Thoracic aorta (tissue), 2 donors: ENCODE results near the gene ATP13A3. TPM values are rescaled to one million over a fixed set of nuclear protein-coding genes. Genes with fewer than 3 reads are reported as not detected.

ENCODE experiments used
- ATAC-seq: fragments of 150-250 bp; one replicate; pipeline ENCODE4 v1.8.0; 2017; ENCODE audit warnings: low read depth; ENCODE audit not compliant: insufficient number of reproducible peaks, low FRiP score
- DNase-seq: peaks from one replicate; pipeline ENCODE4 v3.0.0-alpha.2; 2020; ENCODE audit warnings: low spot score
- H3K27ac ChIP-seq, 2 donors: fragments of 200-600 bp; sonication (generic); 1 replicate in 1 of 2; 2 replicates in 1 of 2; pipeline ENCODE4 v1.5.1; 2016; ENCODE audit warnings: mild to moderate bottlenecking in 2 of 2, moderate library complexity in 2 of 2
- H3K27me3 ChIP-seq: fragments of 200-600 bp; sonication (generic); replicated peaks from 2 replicates; pipeline ENCODE4 v1.6.0; 2016; ENCODE audit warnings: mild to moderate bottlenecking; ENCODE audit not compliant: insufficient read depth
- H3K36me3 ChIP-seq: fragments of 200-600 bp; sonication (generic); one replicate; pipeline ENCODE4 v1.5.1; 2016
- H3K4me1 ChIP-seq, 2 donors: fragments of 200-600 bp; sonication (generic); 1 replicate in 1 of 2; 2 replicates in 1 of 2; pipeline versions ENCODE4 v1.5.1 to v1.6.0; 2016; ENCODE audit warnings: low read depth in 2 of 2, mild to moderate bottlenecking in 1 of 2; ENCODE audit not compliant: control insufficient read depth in 1 of 2
- H3K4me3 ChIP-seq: fragments of 200-600 bp; sonication (generic); 2 replicates; pipeline ENCODE4 v1.5.1; 2016; ENCODE audit warnings: mild to moderate bottlenecking
- H3K9me3 ChIP-seq: fragments of 200-600 bp; sonication (generic); 2 replicates; pipeline ENCODE4 v1.5.1; 2016
- CTCF ChIP-seq: fragments of 200-600 bp; sonication (generic); IDR thresholded peaks from one replicate; pipeline ENCODE4 v1.5.1; 2019; ENCODE audit warnings: antibody characterized with exemption
- total RNA-seq, 2 donors: library from RNA; depleted of rRNA; stranded (reverse); fragments of >200 nt; gene quantifications; one replicate each; pipeline versions ENCODE4 v1.1.0 to v1.2.3, GENCODE V29; 2016

ATP13A3 gene
- total RNA-seq, 2 donors from 2014 or later: 188 to 361 TPM

GRCh38 chr3:194481103-194481502 is 5.7 kb downstream of the ATP13A3 start:
- H3K4me1 ChIP-seq: peaks cover 20 to 57% of the 10 kb centered on the region in 2 donors
- no peaks in the 10 kb centered on the region for H3K27me3 ChIP-seq
- TF ChIP-seq CTCF: no peak
- ATAC-seq: no peak
- H3K9me3 ChIP-seq: no peaks in the 10 kb centered on the region
- H3K27ac ChIP-seq: peak overlapping the region; percentile 20 to 47
- no peak overlapping the region for H3K4me3 ChIP-seq
- DNase-seq: no peak
- no peaks in the 10 kb centered on the region for H3K36me3 ChIP-seq

- H3K36me3 ChIP-seq: no peaks in the 10 kb centered on the region
- DNase-seq: no peak
- no peak overlapping the region for H3K4me3 ChIP-seq
- TF ChIP-seq CTCF: no peak
- H3K9me3 ChIP-seq: no peaks in the 10 kb centered on the region
- no peaks in the 10 kb centered on the region for H3K27me3 ChIP-seq
- H3K4me1 ChIP-seq: peaks cover 20 to 61% of the 10 kb centered on the region in 2 donors
- H3K27ac ChIP-seq: no peak overlapping the region
- ATAC-seq: no peak
Observed at GRCh38 chr3:194476784-194477183, 10.0 kb downstream of the ATP13A3 start.

GRCh38 chr3:194475978-194476377 is 10.8 kb downstream of the ATP13A3 start:
- peak overlapping the region in 1 of 2 donors; percentile 7 for H3K27ac ChIP-seq
- DNase-seq (no peak), ATAC-seq (no peak)
- H3K4me1 ChIP-seq: peaks cover 21 to 58% of the 10 kb centered on the region in 2 donors
- H3K36me3 ChIP-seq: no peaks in the 10 kb centered on the region
- no peak overlapping the region for H3K4me3 ChIP-seq
- H3K9me3 ChIP-seq: no peaks in the 10 kb centered on the region
- no peak for TF ChIP-seq CTCF
- no peaks in the 10 kb centered on the region for H3K27me3 ChIP-seq

- H3K9me3 ChIP-seq: no peaks in the 10 kb centered on the region
- no peak overlapping the region for H3K27ac ChIP-seq
- DNase-seq (no peak), ATAC-seq (no peak)
- H3K4me1 ChIP-seq: peaks cover 23 to 58% of the 10 kb centered on the region in 2 donors
- H3K27me3 ChIP-seq: no peaks in the 10 kb centered on the region
- no peaks in the 10 kb centered on the region for H3K36me3 ChIP-seq
- TF ChIP-seq CTCF: no peak
- no peak overlapping the region for H3K4me3 ChIP-seq
Observed at GRCh38 chr3:194475138-194475932, 11.5 kb downstream of the ATP13A3 start.

GRCh38 chr3:194474675-194475074 is 12.1 kb downstream of the ATP13A3 start:
- peaks cover 26 to 59% of the 10 kb centered on the region in 2 donors for H3K4me1 ChIP-seq
- no peak for ATAC-seq

More at GRCh38 chr3:194474675-194475074, 12.1 kb downstream of the ATP13A3 start:
- no peak for DNase-seq
- Histone ChIP-seq H3K9me3 (no peaks in the 10 kb centered on the region), H3K27me3 (no peaks in the 10 kb centered on the region), H3K36me3 (no peaks in the 10 kb centered on the region), H3K27ac (no peak overlapping the region), H3K4me3 (no peak overlapping the region)
- TF ChIP-seq CTCF: no peak
